Measurements from ENCODE around the gene IL3.

DNA sequence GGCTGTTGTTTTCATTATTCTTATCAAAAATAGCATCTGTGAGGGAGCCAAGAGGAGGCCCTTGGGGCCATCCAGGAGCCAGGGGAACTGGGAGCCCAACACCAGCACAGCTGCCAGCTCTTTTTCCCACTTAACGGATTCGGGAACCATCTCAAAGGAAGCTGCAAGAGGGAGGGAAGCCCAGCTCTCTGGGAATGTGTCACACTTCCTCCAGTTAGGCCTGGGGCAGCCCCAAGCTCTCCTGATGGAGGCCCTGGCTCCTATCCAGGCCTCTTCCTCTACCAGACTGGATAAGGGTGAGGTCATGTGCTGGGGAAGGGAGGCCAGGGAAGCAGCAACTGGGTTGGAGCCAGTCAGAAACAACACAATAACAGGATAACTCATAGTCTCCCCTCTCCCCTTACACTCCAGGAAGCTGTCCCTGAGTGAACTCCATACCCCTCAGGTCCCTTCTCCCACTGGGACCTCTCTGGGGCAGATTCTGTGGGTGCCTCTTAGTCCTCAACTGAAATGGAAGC is 25.9 kb downstream of the IL3 start:
- TF ChIP-seq ZFP3 (CRISPR knock-in tag; IDR thresholded peaks at IDR 0.05) (no peak), ZFP30 (CRISPR knock-in tag; IDR thresholded peaks at IDR 0.05) (no peak)
